ENCODE measurements around the gene BAIAP2L1.

GRCh38 chr7:98288064-98288823 lies 112.6 kb downstream of the BAIAP2L1 start:
- TF ChIP-seq POLR2A (IDR thresholded peaks at IDR 0.05) = no peak
- TF ChIP-seq CTCF (IDR thresholded peaks at IDR 0.05) = no peak

Measured in thyroid gland (tissue), 4 donors.